GM12892 (cell line): ENCODE measurements around the gene CRB2.

Source experiments
- POLR2A ChIP-seq: IDR thresholded peaks from 2 replicates; pipeline ENCODE4 v1.6.1; 2011; ENCODE audit warnings: low read depth, low read length, control low read depth
- POLR2AphosphoS5 ChIP-seq: IDR thresholded peaks from 2 replicates; pipeline ENCODE4 v1.6.1; 2011; ENCODE audit warnings: low read depth, low read length, control low read depth

GRCh38 chr9:123387686-123388085 lies 31.7 kb downstream of the CRB2 start:
- TF ChIP-seq POLR2A: no peak
- no peak for TF ChIP-seq POLR2AphosphoS5
